ENCODE results near the gene SPOCK3.

GRCh38 chr4:167025670-167026069 is 208.6 kb downstream of the SPOCK3 start:
- TF ChIP-seq CTCF (IDR thresholded peaks at IDR 0.05; ENCODE audit: low read length) (no peak), EZH2 (IDR thresholded peaks at IDR 0.05; ENCODE audit: borderline replicate concordance, low read length) (no peak)

Data from OCI-LY1 (cell line).